Stomach (tissue), 4 donors: Measurements from ENCODE around the gene ATG10.

ENCODE experiments used
- CTCF ChIP-seq, 7 experiments: fragments of 450-650 bp in 4 of 7; fragments of 200-600 bp in 3 of 7; sonication (generic) in 3 of 7; IDR thresholded peaks; one replicate each; pipeline ENCODE4 v1.5.1; 2016 to 2019; ENCODE audit warnings: antibody characterized with exemption in 7 of 7, control low read depth in 2 of 7, mild to moderate bottlenecking in 1 of 7
- EP300 ChIP-seq: sonication (generic); formaldehyde crosslinking; IDR thresholded peaks from one replicate; pipeline ENCODE4 v1.6.1; 2017; ENCODE audit warnings: antibody characterized with exemption
- POLR2A ChIP-seq, 4 donors: fragments of 450-650 bp; IDR thresholded peaks; one replicate each; pipeline ENCODE4 v1.6.1; 2016; ENCODE audit warnings: antibody characterized with exemption in 4 of 4, control low read depth in 2 of 4, mild to moderate bottlenecking in 1 of 4, moderate library complexity in 1 of 4
- POLR2AphosphoS5 ChIP-seq, 3 donors: sonication (generic); formaldehyde crosslinking; IDR thresholded peaks; one replicate each; pipeline ENCODE4 v1.6.1; 2016; ENCODE audit warnings: antibody characterized with exemption in 3 of 3

- no peak for TF ChIP-seq CTCF (IDR thresholded peaks at IDR 0.05)
- TF ChIP-seq POLR2AphosphoS5 (IDR thresholded peaks at IDR 0.05), result no peak
- no peak for TF ChIP-seq POLR2A (IDR thresholded peaks at IDR 0.05)
- TF ChIP-seq EP300, result no peak
These were observed 303.4 kb downstream of the ATG10 start for GRCh38 chr5:82275216-82275664.
